B cell (primary cell): ENCODE measurements around the gene ZSCAN30. TPM values are rescaled to one million over a fixed set of nuclear protein-coding genes. Genes with fewer than 3 reads are reported as not detected.
A peak's percentile ranks its signal among the peaks of the same experiment; 100 is the strongest.

Experiments
- ATAC-seq: fragments of 200-7000 bp; cut with Tn5 transposase; one replicate; pipeline ENCODE4 v1.10.0; 2021; ENCODE audit warnings: low read depth, mild to moderate bottlenecking, moderate number of reproducible peaks, moderate library complexity
- CTCF ChIA-PET: fragments of 350-600 bp; sonication (Branson Sonifier 250); formaldehyde crosslinking; loops from one replicate; lab custom pipeline; 2021; ENCODE audit warnings: antibody characterized with exemption, inconsistent platforms; lab: Charles Lee
- POLR2A ChIA-PET: fragments of 350-600 bp; sonication (Branson Sonifier 250); formaldehyde crosslinking; loops from one replicate; lab custom pipeline; 2021; ENCODE audit warnings: antibody characterized with exemption; lab: Charles Lee
- DNase-seq: peaks from one replicate; pipeline ENCODE4 v3.0.0; 2013
- H2AFZ ChIP-seq: 2 replicates; pipeline ENCODE4 v1.6.1; 2012; ENCODE audit warnings: mild to moderate bottlenecking, low read depth, low read length; ENCODE audit not compliant: insufficient read depth, poor library complexity, severe bottlenecking
- H3K27ac ChIP-seq, 2 donors: 1 replicate in 1 of 2; 2 replicates in 1 of 2; pipeline ENCODE4 v1.5.1; 2012 to 2013; ENCODE audit warnings: low read length in 2 of 2, mild to moderate bottlenecking in 2 of 2, moderate library complexity in 1 of 2
- H3K27me3 ChIP-seq, 4 experiments: fragments of 200-600 bp in 1 of 4; sonication (generic) in 1 of 4; replicated peaks in 1 of 4; 1 replicate in 2 of 4; 2 replicates in 2 of 4; pipeline versions ENCODE4 v1.6.1 to v1.7.0; 2013 to 2016; ENCODE audit warnings: low read length in 3 of 4, mild to moderate bottlenecking in 2 of 4, mixed read lengths in 1 of 4, moderate library complexity in 1 of 4; ENCODE audit not compliant: insufficient read depth in 4 of 4, control insufficient read depth in 3 of 4; ENCODE audit errors: control extremely low read depth in 1 of 4
- H3K36me3 ChIP-seq, 2 experiments: replicated peaks in 1 of 2; 1 replicate in 1 of 2; 2 replicates in 1 of 2; pipeline versions ENCODE4 v1.6.1 to v1.7.1; 2013; ENCODE audit warnings: low read length in 1 of 2; ENCODE audit not compliant: insufficient read depth in 2 of 2, control insufficient read depth in 1 of 2; ENCODE audit errors: control extremely low read depth in 1 of 2, extremely low read depth in 1 of 2
- H3K4me1 ChIP-seq, 2 donors: fragments of 200-600 bp in 1 of 2; sonication (generic) in 1 of 2; 1 replicate in 1 of 2; 2 replicates in 1 of 2; pipeline versions ENCODE4 v1.5.1 to v1.6.1; 2013 to 2017; ENCODE audit warnings: low read length in 2 of 2; ENCODE audit not compliant: control insufficient read depth in 2 of 2, insufficient read depth in 2 of 2
- H3K4me2 ChIP-seq: replicated peaks from 2 replicates; pipeline ENCODE3; 2012; ENCODE audit warnings: mild to moderate bottlenecking, low read depth, low read length; ENCODE audit not compliant: poor library complexity, severe bottlenecking
- H3K4me3 ChIP-seq, 5 experiments: fragments of 200-600 bp in 1 of 5; sonication (generic) in 1 of 5; 1 replicate in 3 of 5; 2 replicates in 2 of 5; pipeline versions ENCODE4 v1.5.1 to v1.7.0; 2011 to 2016; ENCODE audit warnings: low read length in 4 of 5, mild to moderate bottlenecking in 4 of 5, low read depth in 2 of 5, control low read depth in 1 of 5, moderate library complexity in 1 of 5; ENCODE audit not compliant: insufficient read depth in 1 of 5; ENCODE audit errors: control extremely low read depth in 1 of 5, extremely low read depth in 1 of 5
- H3K79me2 ChIP-seq: fragments of 200-600 bp; sonication (generic); one replicate; pipeline ENCODE4 v1.6.0; 2016; ENCODE audit warnings: low read length; ENCODE audit not compliant: control insufficient read depth, insufficient read depth
- H3K9ac ChIP-seq: fragments of 200-600 bp; sonication (generic); 2 replicates; pipeline ENCODE4 v1.6.1; 2017; ENCODE audit warnings: mild to moderate bottlenecking, low read length, moderate library complexity
- H3K9me3 ChIP-seq, 3 donors: one replicate each; pipeline versions ENCODE4 v1.6.1 to v1.7.1; 2013; ENCODE audit warnings: low read length in 2 of 3; ENCODE audit not compliant: control insufficient read depth in 2 of 3, insufficient read depth in 1 of 3; ENCODE audit errors: control extremely low read depth in 1 of 3
- H4K20me1 ChIP-seq: 2 replicates; pipeline ENCODE4 v1.6.0; 2012; ENCODE audit warnings: mild to moderate bottlenecking, low read length; ENCODE audit not compliant: insufficient read depth, control insufficient read depth, poor library complexity, severe bottlenecking
- H3K27ac Mint-ChIP-seq: one replicate; pipeline ENCODE4 v1.8.0; 2021; ENCODE audit warnings: mixed read lengths
- H3K27me3 Mint-ChIP-seq: one replicate; pipeline ENCODE4 v1.8.0; 2021; ENCODE audit warnings: mixed read lengths
- H3K4me1 Mint-ChIP-seq: one replicate; pipeline ENCODE4 v1.8.0; 2021; ENCODE audit warnings: mixed read lengths
- H3K4me3 Mint-ChIP-seq: one replicate; pipeline ENCODE4 v1.8.0; 2021; ENCODE audit warnings: mixed read lengths
- H3K9me3 Mint-ChIP-seq: one replicate; pipeline ENCODE4 v1.8.0; 2022; ENCODE audit warnings: mixed read lengths; ENCODE audit not compliant: insufficient read depth
- EZH2 ChIP-seq: IDR thresholded peaks from 2 replicates; pipeline ENCODE4 v1.6.1; 2012; ENCODE audit warnings: borderline replicate concordance, low read depth, mild to moderate bottlenecking, moderate library complexity, low read length; ENCODE audit not compliant: insufficient read depth, poor library complexity, severe bottlenecking
- WGBS: methylation state at CpG from one replicate; pipeline ENCODE4 v1.1.5; 2013; ENCODE audit warnings: missing lambda C conversion rate; ENCODE audit not compliant: insufficient coverage; 5-methylcytosine and 5-hydroxymethylcytosine counted together
- intact Hi-C: fragments of 100-400 bp; cut with micrococcal nuclease; formaldehyde crosslinking; loops from one replicate; pipeline ENCODE4 v1.10.0; 2022
- polyA plus RNA-seq: library from polyadenylated mRNA; depleted of rRNA; stranded (reverse); fragments of >200 nt; gene quantifications from 2 replicates; pipeline ENCODE4 v1.2.3, GENCODE V29; 2012
- total RNA-seq, 2 donors: library from RNA; stranded (reverse); fragments of 120-200 nt in 1 of 2; gene quantifications; 1 replicate in 1 of 2; 2 replicates in 1 of 2; pipeline versions ENCODE4 v1.2.3 to v1.2.4, GENCODE V29; 2013 to 2022
- TF ChIP-seq, protein P1 (sequence below): fragments of 200-600 bp; IDR thresholded peaks from one replicate; pipeline ENCODE4 v1.8.0; 2022; ENCODE audit warnings: antibody characterized with exemption, mild to moderate bottlenecking

The ZSCAN30 gene
- total and polyA plus RNA-seq, 2 donors (not counting 1 experiment from before 2014, with no cell fraction given), result 11.0 to 37.3 TPM

DNA sequence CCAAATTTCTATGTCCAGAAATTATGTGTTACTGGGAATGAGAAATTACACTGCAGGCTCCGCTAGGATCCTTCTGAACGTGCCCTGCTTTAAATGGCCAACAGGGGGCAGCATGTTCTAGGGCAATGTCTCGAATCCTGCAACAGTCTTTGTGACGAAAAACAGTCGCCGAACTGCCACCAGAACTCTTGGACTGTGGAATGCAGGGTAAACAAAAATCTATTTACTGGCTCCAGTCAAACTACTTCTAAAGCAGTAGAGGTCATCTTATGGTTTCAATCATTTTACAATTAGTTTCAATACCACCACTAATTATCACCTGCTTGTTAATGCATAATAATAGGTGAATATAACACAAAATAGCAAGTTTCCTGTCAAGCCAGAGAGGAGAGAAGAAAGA, 59.0 kb downstream of the ZSCAN30 start:
- WGBS, result no CpG with 5 or more reads among the region's 6 CpGs
- H3K9me3 ChIP-seq, result peaks cover 0 to 1% (median 0%) of the 10 kb centered on the region in 3 donors
- ATAC-seq, result peak; percentile 88
- Mint-ChIP-seq H3K4me1 (peaks cover 3% of the 10 kb centered on the region), H3K4me3 (peak overlapping the region; percentile 59), H3K27me3 (no peaks in the 10 kb centered on the region), H3K27ac (peak overlapping the region; percentile 10), H3K9me3 (no peaks in the 10 kb centered on the region)
- no peaks in the 10 kb centered on the region for H3K27me3 ChIP-seq
- no peak overlapping the region for H3K9ac ChIP-seq
- H3K4me3 ChIP-seq, result peak overlapping the region in 1 of 5 experiments; percentile 31
- CTCF ChIA-PET, result interaction anchor here (0.6 to 6.8 kb wide), 23 partner anchors 9 to 238 kb away, joined by 3 to 110 read pairs (median 4); partner anchors contain the start of genes ZNF24 and ZNF397
- H3K36me3 ChIP-seq, result no peaks in the 10 kb centered on the region
- TF ChIP-seq, protein P1, sequence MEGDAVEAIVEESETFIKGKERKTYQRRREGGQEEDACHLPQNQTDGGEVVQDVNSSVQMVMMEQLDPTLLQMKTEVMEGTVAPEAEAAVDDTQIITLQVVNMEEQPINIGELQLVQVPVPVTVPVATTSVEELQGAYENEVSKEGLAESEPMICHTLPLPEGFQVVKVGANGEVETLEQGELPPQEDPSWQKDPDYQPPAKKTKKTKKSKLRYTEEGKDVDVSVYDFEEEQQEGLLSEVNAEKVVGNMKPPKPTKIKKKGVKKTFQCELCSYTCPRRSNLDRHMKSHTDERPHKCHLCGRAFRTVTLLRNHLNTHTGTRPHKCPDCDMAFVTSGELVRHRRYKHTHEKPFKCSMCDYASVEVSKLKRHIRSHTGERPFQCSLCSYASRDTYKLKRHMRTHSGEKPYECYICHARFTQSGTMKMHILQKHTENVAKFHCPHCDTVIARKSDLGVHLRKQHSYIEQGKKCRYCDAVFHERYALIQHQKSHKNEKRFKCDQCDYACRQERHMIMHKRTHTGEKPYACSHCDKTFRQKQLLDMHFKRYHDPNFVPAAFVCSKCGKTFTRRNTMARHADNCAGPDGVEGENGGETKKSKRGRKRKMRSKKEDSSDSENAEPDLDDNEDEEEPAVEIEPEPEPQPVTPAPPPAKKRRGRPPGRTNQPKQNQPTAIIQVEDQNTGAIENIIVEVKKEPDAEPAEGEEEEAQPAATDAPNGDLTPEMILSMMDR, result peak; percentile 99
- TF ChIP-seq EZH2, result no peak
- H3K4me2 ChIP-seq, result peak overlapping the region; percentile 57
- POLR2A ChIA-PET, result no interaction called here
- no peaks in the 10 kb centered on the region for H3K79me2 ChIP-seq
- no peak overlapping the region for H3K27ac ChIP-seq
- no peaks in the 10 kb centered on the region for H3K4me1 ChIP-seq
- DNase-seq, result peak; percentile 86
- intact Hi-C loops, result loop anchor here (1.0 to 10.0 kb wide), 7 partner anchors 36 to 224 kb away; no protein-coding TSS in a partner anchor
- no peaks in the 10 kb centered on the region for H4K20me1 ChIP-seq
- H2AFZ ChIP-seq, result peak overlapping the region; percentile 59

DNA sequence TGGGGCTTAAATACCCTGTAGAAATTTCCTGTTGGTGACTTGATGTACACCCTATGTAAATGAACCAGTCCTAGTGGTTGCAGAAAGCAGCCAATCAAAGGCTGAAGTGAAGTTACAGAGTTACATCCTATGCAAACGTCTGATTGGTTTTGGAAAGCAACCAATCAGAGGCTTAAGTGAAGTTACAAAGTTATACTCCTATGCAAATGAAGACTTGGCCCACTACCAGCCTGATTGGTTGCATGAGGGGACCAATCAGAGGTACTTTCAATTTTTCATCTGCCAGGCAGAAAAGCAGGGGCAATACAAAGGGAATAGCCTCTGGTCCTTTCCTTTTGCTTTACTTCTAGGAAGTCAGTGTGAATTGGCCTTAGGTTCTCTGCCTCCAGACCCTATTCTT, 62.8 kb downstream of the ZSCAN30 start:
- H3K27me3 Mint-ChIP-seq, result peaks cover 6% of the 10 kb centered on the region
- H4K20me1 ChIP-seq, result no peaks in the 10 kb centered on the region
- no peak overlapping the region for H3K4me3 ChIP-seq
- WGBS, result 93% methylated on average over 1 of the region's 1 CpG
- H3K27ac Mint-ChIP-seq, result no peak overlapping the region
- intact Hi-C loops, result no loop called here
- H3K4me2 ChIP-seq, result no peak overlapping the region
- ATAC-seq (no peak), DNase-seq (no peak)
- H3K27me3 ChIP-seq, result no peaks in the 10 kb centered on the region
- H3K4me3 Mint-ChIP-seq, result no peak overlapping the region
- CTCF ChIA-PET, result interaction anchor here (6.8 kb wide), 1 partner anchor 126 kb away, joined by 110 read pairs; no protein-coding TSS in a partner anchor
- H3K4me1 ChIP-seq, result no peaks in the 10 kb centered on the region
- H3K9me3 Mint-ChIP-seq, result no peaks in the 10 kb centered on the region
- no peak for TF ChIP-seq EZH2
- TF ChIP-seq, protein P1, result no peak
- no peaks in the 10 kb centered on the region for H3K79me2 ChIP-seq
- no peak overlapping the region for H3K9ac ChIP-seq
- peaks cover 3% of the 10 kb centered on the region for H3K4me1 Mint-ChIP-seq
- no peak overlapping the region for H3K27ac ChIP-seq
- H3K9me3 ChIP-seq, result peaks cover 0 to 1% (median 0%) of the 10 kb centered on the region in 3 donors
- POLR2A ChIA-PET, result no interaction called here
- peak overlapping the region; percentile 0 for H2AFZ ChIP-seq
- no peaks in the 10 kb centered on the region for H3K36me3 ChIP-seq
